PFSK-1 (cell line): ENCODE data around the gene NCAM1.

Experiments
- FOXP2 ChIP-seq: optimal IDR thresholded peaks from 2 replicates; pipeline ENCODE3; 2011; ENCODE audit warnings: borderline replicate concordance, control low read depth, inconsistent platforms; ENCODE audit not compliant: insufficient read depth; ENCODE audit errors: extremely low read length, extremely low read depth
- POLR2AphosphoS5 ChIP-seq: IDR thresholded peaks from 2 replicates; pipeline ENCODE4 v1.6.1; 2012; ENCODE audit warnings: low read depth, mild to moderate bottlenecking, control low read depth, low read length, moderate library complexity
- SIN3A ChIP-seq: IDR thresholded peaks from 2 replicates; pipeline ENCODE4 v1.6.1; 2012; ENCODE audit warnings: mild to moderate bottlenecking, low read length, moderate library complexity, borderline replicate concordance; ENCODE audit not compliant: insufficient read depth
- TAF1 ChIP-seq: IDR thresholded peaks from 2 replicates; pipeline ENCODE4 v1.6.1; 2012; ENCODE audit warnings: low read length, control low read depth, borderline replicate concordance; ENCODE audit not compliant: insufficient read depth
- TF ChIP-seq, protein P1 (sequence below), 2 experiments: IDR thresholded peaks; 2 replicates each; pipeline versions ENCODE4 v1.6.1 to v1.8.0; 2011 to 2012; ENCODE audit warnings: low read depth in 2 of 2, low read length in 2 of 2, control low read depth in 1 of 2, inconsistent platforms in 1 of 2, mild to moderate bottlenecking in 1 of 2, moderate library complexity in 1 of 2; ENCODE audit not compliant: insufficient read depth in 1 of 2

The NCAM1 gene

DNA sequence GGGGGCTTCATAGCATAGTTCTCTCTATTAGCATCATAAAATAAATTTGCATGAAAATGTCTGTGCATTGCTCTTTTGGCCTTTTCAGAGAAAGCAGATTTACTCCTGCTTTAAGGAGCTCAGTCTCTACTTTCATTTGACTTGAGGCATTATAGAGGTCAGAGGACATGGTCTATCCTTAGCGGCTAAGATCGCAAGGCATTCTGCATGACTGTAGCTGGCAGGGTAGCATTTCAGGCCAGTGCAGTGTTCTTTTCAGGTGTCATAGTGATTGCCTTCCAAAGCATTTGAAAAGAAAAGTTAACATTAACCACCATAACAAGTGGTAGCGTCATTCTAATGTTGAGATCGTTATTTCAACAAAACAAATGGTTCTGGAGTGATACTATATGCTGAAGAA lies 126.5 kb downstream of the NCAM1 start:
- TF ChIP-seq, protein P1, sequence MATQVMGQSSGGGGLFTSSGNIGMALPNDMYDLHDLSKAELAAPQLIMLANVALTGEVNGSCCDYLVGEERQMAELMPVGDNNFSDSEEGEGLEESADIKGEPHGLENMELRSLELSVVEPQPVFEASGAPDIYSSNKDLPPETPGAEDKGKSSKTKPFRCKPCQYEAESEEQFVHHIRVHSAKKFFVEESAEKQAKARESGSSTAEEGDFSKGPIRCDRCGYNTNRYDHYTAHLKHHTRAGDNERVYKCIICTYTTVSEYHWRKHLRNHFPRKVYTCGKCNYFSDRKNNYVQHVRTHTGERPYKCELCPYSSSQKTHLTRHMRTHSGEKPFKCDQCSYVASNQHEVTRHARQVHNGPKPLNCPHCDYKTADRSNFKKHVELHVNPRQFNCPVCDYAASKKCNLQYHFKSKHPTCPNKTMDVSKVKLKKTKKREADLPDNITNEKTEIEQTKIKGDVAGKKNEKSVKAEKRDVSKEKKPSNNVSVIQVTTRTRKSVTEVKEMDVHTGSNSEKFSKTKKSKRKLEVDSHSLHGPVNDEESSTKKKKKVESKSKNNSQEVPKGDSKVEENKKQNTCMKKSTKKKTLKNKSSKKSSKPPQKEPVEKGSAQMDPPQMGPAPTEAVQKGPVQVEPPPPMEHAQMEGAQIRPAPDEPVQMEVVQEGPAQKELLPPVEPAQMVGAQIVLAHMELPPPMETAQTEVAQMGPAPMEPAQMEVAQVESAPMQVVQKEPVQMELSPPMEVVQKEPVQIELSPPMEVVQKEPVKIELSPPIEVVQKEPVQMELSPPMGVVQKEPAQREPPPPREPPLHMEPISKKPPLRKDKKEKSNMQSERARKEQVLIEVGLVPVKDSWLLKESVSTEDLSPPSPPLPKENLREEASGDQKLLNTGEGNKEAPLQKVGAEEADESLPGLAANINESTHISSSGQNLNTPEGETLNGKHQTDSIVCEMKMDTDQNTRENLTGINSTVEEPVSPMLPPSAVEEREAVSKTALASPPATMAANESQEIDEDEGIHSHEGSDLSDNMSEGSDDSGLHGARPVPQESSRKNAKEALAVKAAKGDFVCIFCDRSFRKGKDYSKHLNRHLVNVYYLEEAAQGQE (IDR thresholded peaks at IDR 0.05; ENCODE audit: insufficient read depth in 1 of 2, low read depth in 2 of 2, low read length in 2 of 2), result no peak
- TF ChIP-seq TAF1 (no peak), SIN3A (no peak), POLR2AphosphoS5 (no peak), FOXP2 (no peak)

DNA sequence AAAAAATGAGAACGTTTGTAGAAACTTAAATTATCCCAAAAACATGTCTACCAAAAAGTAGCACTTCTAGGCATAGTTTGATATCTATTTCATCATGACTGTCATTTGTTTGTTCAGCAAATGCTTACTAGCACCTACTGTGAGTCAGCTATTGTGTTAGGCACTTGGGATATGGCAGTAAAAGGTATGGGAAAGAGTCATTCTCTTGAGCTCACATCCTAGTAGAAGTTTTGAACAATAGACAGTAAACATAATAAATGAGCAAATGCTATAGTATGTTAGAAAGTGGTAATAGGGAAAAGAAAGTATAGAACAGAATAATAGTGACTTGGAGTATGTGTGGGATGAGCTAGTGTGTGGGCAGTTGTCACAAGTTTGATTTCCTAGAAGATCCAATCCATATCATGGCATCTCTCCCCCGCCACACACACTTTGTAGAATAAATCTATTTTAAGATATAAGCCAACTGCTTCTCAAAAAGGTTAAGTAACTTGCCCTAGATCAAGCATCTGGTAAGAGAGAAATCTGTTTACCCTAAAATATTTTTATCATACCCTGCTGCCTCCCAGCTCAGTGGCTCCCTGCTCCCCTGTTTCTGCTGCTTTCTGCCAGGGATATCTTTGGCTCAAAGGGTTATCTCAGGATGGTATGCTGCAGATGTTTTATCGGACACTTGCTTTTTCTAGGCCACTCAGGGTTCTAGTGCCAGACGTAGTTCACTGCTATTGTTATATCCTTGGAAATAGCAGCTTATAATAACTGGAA lies 129.7 kb downstream of the NCAM1 start:
- no peak for TF ChIP-seq FOXP2
- TF ChIP-seq POLR2AphosphoS5, result no peak
- TF ChIP-seq, protein P1 (IDR thresholded peaks at IDR 0.05; ENCODE audit: insufficient read depth in 1 of 2, low read depth in 2 of 2, low read length in 2 of 2), result no peak
- no peak for TF ChIP-seq SIN3A
- no peak for TF ChIP-seq TAF1

DNA sequence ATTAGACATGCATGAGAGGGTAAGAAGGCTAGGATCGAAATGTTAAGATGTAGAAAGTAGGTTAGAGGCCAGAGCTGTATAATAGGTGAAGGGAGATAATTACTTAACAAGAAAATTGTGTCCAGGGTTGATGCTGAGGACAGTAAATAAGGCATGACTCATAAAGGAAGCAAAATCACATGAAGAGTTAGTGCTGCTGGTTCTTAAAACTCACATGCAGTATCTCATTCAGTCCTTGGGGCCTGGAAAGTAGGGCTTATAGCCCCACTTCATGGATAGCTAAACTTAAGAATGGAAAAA lies 130.2 kb downstream of the NCAM1 start:
- TF ChIP-seq FOXP2, result no peak

DNA sequence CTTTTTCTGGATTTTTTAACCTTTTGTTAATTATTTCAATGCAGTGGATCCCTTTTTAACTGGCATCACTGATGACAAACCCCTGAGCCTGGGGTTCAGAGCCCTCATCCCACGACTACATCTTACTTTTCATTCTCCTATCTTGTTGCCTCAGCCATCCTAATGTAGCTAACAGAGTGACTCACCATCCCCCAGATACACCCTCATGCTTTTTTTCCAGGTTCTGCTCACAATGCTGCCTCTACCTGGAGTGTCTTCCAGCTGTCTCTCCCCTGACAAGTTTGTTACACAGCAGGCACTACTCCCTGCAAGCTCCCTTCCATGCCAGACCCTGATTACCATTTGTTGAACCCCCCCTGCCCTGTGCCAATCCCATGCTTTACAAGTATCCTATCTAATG lies 135.4 kb downstream of the NCAM1 start:
- TF ChIP-seq POLR2AphosphoS5 (no peak), FOXP2 (no peak)

DNA sequence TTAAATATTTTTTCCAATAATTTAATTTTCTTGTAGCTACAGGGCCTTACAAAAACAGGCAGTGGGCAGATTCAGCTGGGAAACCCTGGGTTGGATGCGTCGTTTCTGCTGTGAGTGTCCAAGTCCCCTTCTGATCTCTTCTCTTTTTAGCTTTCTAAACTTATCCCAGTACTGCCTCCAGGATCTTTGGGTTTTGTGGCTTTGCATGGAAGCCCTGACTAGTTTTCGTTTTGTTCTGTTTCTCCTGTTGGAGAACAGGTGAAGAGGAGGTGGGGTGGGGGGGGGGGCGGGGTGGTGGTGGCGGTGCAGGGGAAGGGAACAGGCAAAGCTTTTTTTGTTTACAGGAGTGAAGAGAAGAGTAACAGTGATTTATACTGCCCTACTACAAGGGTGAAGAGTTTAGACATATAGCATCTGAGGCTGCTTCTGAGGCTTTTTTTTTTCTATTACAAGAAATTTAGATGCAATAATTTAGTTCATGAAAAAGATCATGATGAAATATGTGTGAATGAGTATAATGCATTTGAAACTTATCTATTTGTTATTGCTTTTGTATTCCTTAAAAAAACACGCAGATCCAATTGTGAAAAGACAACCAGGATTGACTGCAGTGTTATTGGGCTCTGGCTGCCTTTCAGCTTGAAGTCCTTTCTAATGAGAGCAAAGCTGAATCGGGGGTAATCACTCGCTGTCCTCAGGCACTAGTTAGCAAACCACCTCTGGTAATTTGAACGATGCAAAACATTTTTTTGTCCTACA lies 142.9 kb downstream of the NCAM1 start:
- TF ChIP-seq FOXP2, result no peak

DNA sequence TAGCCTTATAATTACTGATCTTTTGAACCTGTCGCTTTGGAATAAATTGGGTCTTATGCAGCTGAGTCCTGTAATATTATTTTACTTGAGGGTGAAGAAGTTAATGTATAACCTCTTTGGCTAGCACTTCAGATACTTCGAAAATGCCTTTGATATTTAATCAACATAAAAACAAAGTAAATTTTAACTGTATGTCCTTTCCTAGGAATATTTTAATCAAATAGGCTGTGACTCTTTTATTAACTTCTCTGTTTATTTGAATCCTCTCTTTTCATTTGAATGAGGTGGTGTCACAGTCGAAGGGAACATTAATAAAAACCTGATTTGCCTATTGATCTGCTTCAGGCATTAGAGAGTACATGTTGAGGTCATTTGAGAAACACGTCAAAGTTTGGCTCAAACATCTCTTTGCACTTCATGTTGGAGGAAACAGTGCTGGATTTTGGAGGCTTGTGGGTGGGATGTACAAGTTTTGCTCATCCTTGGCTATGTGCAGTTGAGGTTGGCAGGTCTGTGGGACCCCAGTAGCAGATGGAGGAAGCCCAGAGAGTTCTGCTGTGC lies 143.6 kb downstream of the NCAM1 start:
- TF ChIP-seq, protein P1 (IDR thresholded peaks at IDR 0.05; ENCODE audit: insufficient read depth in 1 of 2, low read depth in 2 of 2, low read length in 2 of 2), result no peak
- TF ChIP-seq POLR2AphosphoS5 (no peak), FOXP2 (no peak), TAF1 (no peak), SIN3A (no peak)
